Activated CD8-positive, alpha-beta memory T cell treated with anti-CD3 and anti-CD28 coated beads for 36 hours (primary cell): ENCODE measurements around the gene ASXL1. TPM values are rescaled to one million over a fixed set of nuclear protein-coding genes. Genes with fewer than 3 reads are reported as not detected.

Source experiments
- CTCF ChIA-PET: fragments of 350-600 bp; sonication (Branson Sonifier 250); formaldehyde crosslinking; loops from one replicate; lab custom pipeline; 2021; ENCODE audit warnings: antibody characterized with exemption; lab: Charles Lee
- POLR2A ChIA-PET: fragments of 350-600 bp; sonication (Branson Sonifier 250); formaldehyde crosslinking; loops from one replicate; lab custom pipeline; 2021; ENCODE audit warnings: antibody characterized with exemption; lab: Charles Lee
- total RNA-seq, 2 experiments: library from RNA; stranded (reverse); gene quantifications; one replicate each; pipeline ENCODE4 v1.2.3, GENCODE V29; 2021

The ASXL1 gene
- total RNA-seq, 2 experiments from 2014 or later = 119 to 122 TPM

GRCh38 chr20:32421290-32421689, 63.2 kb downstream of the ASXL1 start:
- POLR2A ChIA-PET = interaction anchor here (0.5 kb wide), 1 partner anchor 63 kb away, joined by 3 read pairs; no protein-coding TSS in a partner anchor
- CTCF ChIA-PET = interaction anchor here (0.7 kb wide), 2 partner anchors 127 to 240 kb away, joined by 3 to 5 read pairs; no protein-coding TSS in a partner anchor

GRCh38 chr20:32427996-32428395, 69.9 kb downstream of the ASXL1 start:
- ChIA-PET CTCF (interaction anchor here (1.3 kb wide), 1 partner anchor 76 kb away, joined by 3 read pairs; no protein-coding TSS in a partner anchor), POLR2A (no interaction called here)

- CTCF ChIA-PET = interaction anchor here (0.9 kb wide), 1 partner anchor 244 kb away, joined by 3 read pairs; the partner anchor contains the start of gene C20orf203
Observed at GRCh38 chr20:32429343-32429742, 71.2 kb downstream of the ASXL1 start.

GRCh38 chr20:32429745-32430360, 71.7 kb downstream of the ASXL1 start:
- ChIA-PET CTCF (no interaction called here), POLR2A (no interaction called here)

More at GRCh38 chr20:32429343-32429742, 71.2 kb downstream of the ASXL1 start:
- POLR2A ChIA-PET = no interaction called here

GRCh38 chr20:32431457-32431856, 73.3 kb downstream of the ASXL1 start:
- ChIA-PET CTCF (no interaction called here), POLR2A (no interaction called here)

GRCh38 chr20:32432277-32432676, 74.1 kb downstream of the ASXL1 start:
- CTCF ChIA-PET = no interaction called here
- POLR2A ChIA-PET = no interaction called here

- POLR2A ChIA-PET = no interaction called here
- CTCF ChIA-PET = no interaction called here
Observed at GRCh38 chr20:32433311-32434021, 75.3 kb downstream of the ASXL1 start.

- CTCF ChIA-PET = no interaction called here
- POLR2A ChIA-PET = no interaction called here
Observed at GRCh38 chr20:32434434-32434833, 76.3 kb downstream of the ASXL1 start.

- ChIA-PET POLR2A (interaction anchor here (0.6 kb wide), 2 partner anchors 17 to 274 kb away, joined by 3 to 8 read pairs; no protein-coding TSS in a partner anchor), CTCF (no interaction called here)
Observed at GRCh38 chr20:32435449-32436107, 77.4 kb downstream of the ASXL1 start.

- POLR2A ChIA-PET = interaction anchor here (0.6 kb wide), 2 partner anchors 18 to 274 kb away, joined by 3 to 8 read pairs; no protein-coding TSS in a partner anchor
- CTCF ChIA-PET = no interaction called here
Observed at GRCh38 chr20:32436142-32436861, 78.2 kb downstream of the ASXL1 start.

- ChIA-PET CTCF (no interaction called here), POLR2A (interaction anchor here (0.6 kb wide), 1 partner anchor 307 kb away, joined by 3 read pairs; no protein-coding TSS in a partner anchor)
Observed at GRCh38 chr20:32436968-32437367, 78.8 kb downstream of the ASXL1 start.

GRCh38 chr20:32437391-32438074, 79.4 kb downstream of the ASXL1 start:
- POLR2A ChIA-PET = interaction anchor here (0.6 kb wide), 1 partner anchor 306 kb away, joined by 3 read pairs; no protein-coding TSS in a partner anchor
- CTCF ChIA-PET = interaction anchor here (1.0 kb wide), 1 partner anchor 15 kb away, joined by 3 read pairs; no protein-coding TSS in a partner anchor

- POLR2A ChIA-PET = no interaction called here
- CTCF ChIA-PET = interaction anchor here (1.0 kb wide), 1 partner anchor 16 kb away, joined by 3 read pairs; no protein-coding TSS in a partner anchor
Observed at GRCh38 chr20:32438331-32438858, 80.3 kb downstream of the ASXL1 start.

- ChIA-PET CTCF (no interaction called here), POLR2A (interaction anchor here (0.5 to 1.3 kb wide), 2 partner anchors 31 to 209 kb away, joined by 3 read pairs; no protein-coding TSS in a partner anchor)
Observed at GRCh38 chr20:32439132-32439829, 81.2 kb downstream of the ASXL1 start.

GRCh38 chr20:32440069-32440757, 82.1 kb downstream of the ASXL1 start:
- ChIA-PET CTCF (no interaction called here), POLR2A (interaction anchor here (1.3 kb wide), 1 partner anchor 32 kb away, joined by 3 read pairs; no protein-coding TSS in a partner anchor)

GRCh38 chr20:32440758-32441078, 82.6 kb downstream of the ASXL1 start:
- ChIA-PET POLR2A (no interaction called here), CTCF (no interaction called here)

GRCh38 chr20:32441638-32442037, 83.5 kb downstream of the ASXL1 start:
- ChIA-PET CTCF (no interaction called here), POLR2A (no interaction called here)
